IPS DF 6.9 (cell line): Measurements from ENCODE around the gene RGS7.
"Not testable (repeated sequence)": the region's sequence is repeated elsewhere in the genome, so short reads cannot be mapped to it uniquely, and the experiment has no call there.

Source experiments
- DNase-seq: peaks from one replicate; pipeline ENCODE4 v3.0.0-alpha.2; 2013; ENCODE audit warnings: low read depth, low spot score
- H3K27ac ChIP-seq: one replicate; pipeline ENCODE4 v1.5.1; 2013; ENCODE audit warnings: low read length, control low read depth
- H3K27me3 ChIP-seq: 2 replicates; pipeline ENCODE4 v1.6.1; 2013; ENCODE audit warnings: mild to moderate bottlenecking, low read length; ENCODE audit not compliant: control insufficient read depth, insufficient read depth
- H3K36me3 ChIP-seq: 2 replicates; pipeline ENCODE4 v1.6.1; 2013; ENCODE audit warnings: low read length; ENCODE audit not compliant: control insufficient read depth, insufficient read depth
- H3K4me1 ChIP-seq: 2 replicates; pipeline ENCODE4 v1.6.1; 2013; ENCODE audit warnings: low read length; ENCODE audit not compliant: control insufficient read depth, insufficient read depth
- H3K4me3 ChIP-seq: 2 replicates; pipeline ENCODE4 v1.5.1; 2013; ENCODE audit warnings: mild to moderate bottlenecking, low read length
- H3K9me3 ChIP-seq: 2 replicates; pipeline ENCODE4 v1.6.1; 2013; ENCODE audit warnings: low read length, inconsistent platforms; ENCODE audit not compliant: control insufficient read depth, insufficient read depth
- WGBS: extraction: QIAGEN DNeasy Blood & Tissue Kit; methylation state at CpG from one replicate; pipeline ENCODE4 v1.1.7; 2013; ENCODE audit warnings: mixed read lengths, missing lambda C conversion rate; ENCODE audit not compliant: insufficient read length, insufficient coverage; 5-methylcytosine and 5-hydroxymethylcytosine counted together

Gene RGS7

GRCh38 chr1:240792915-240793529 is 564.0 kb downstream of the RGS7 start:
- Histone ChIP-seq H3K4me1 (no peaks in the 10 kb centered on the region), H3K4me3 (no peak overlapping the region), H3K27ac (no peak overlapping the region), H3K9me3 (no peaks in the 10 kb centered on the region), H3K27me3 (no peaks in the 10 kb centered on the region), H3K36me3 (no peaks in the 10 kb centered on the region)
- no peak for DNase-seq
- no CpG with 5 or more reads among the region's 5 CpGs for WGBS

GRCh38 chr1:240790856-240791255 is 566.1 kb downstream of the RGS7 start:
- no peaks in the 10 kb centered on the region for H3K27me3 ChIP-seq
- no peaks in the 10 kb centered on the region for H3K9me3 ChIP-seq
- no peak overlapping the region for H3K27ac ChIP-seq
- DNase-seq: no peak
- H3K36me3 ChIP-seq: no peaks in the 10 kb centered on the region
- no peaks in the 10 kb centered on the region for H3K4me1 ChIP-seq
- no peak overlapping the region for H3K4me3 ChIP-seq

GRCh38 chr1:240786880-240787279 is 570.1 kb downstream of the RGS7 start:
- no peak overlapping the region for H3K4me3 ChIP-seq
- H3K36me3 ChIP-seq: no peaks in the 10 kb centered on the region
- DNase-seq: no peak
- no peaks in the 10 kb centered on the region for H3K9me3 ChIP-seq
- H3K27ac ChIP-seq: no peak overlapping the region
- H3K27me3 ChIP-seq: no peaks in the 10 kb centered on the region
- no peaks in the 10 kb centered on the region for H3K4me1 ChIP-seq
- no CpG with 5 or more reads among the region's 1 CpG for WGBS

- no peak for DNase-seq
- Histone ChIP-seq H3K36me3 (no peaks in the 10 kb centered on the region), H3K27me3 (no peaks in the 10 kb centered on the region), H3K4me1 (no peaks in the 10 kb centered on the region), H3K4me3 (no peak overlapping the region), H3K27ac (no peak overlapping the region), H3K9me3 (no peaks in the 10 kb centered on the region)
- WGBS: no CpG with 5 or more reads among the region's 2 CpGs
These were observed 572.2 kb downstream of the RGS7 start for GRCh38 chr1:240784776-240785175.

GRCh38 chr1:240783728-240784137 is 573.3 kb downstream of the RGS7 start:
- not testable (repeated sequence) for H3K27me3 ChIP-seq, H3K4me3 ChIP-seq, H3K9me3 ChIP-seq, H3K4me1 ChIP-seq, H3K27ac ChIP-seq, DNase-seq, H3K36me3 ChIP-seq
- WGBS: no CpG with 5 or more reads among the region's 7 CpGs

- Histone ChIP-seq H3K9me3 (no peaks in the 10 kb centered on the region), H3K36me3 (no peaks in the 10 kb centered on the region), H3K4me1 (0 out of 2 replicates have a peak, but pooled peaks cover 1% of the 10 kb centered on the region), H3K4me3 (no peak overlapping the region), H3K27ac (no peak overlapping the region), H3K27me3 (no peaks in the 10 kb centered on the region)
- 100% methylated on average over 1 of the region's 2 CpGs for WGBS
- DNase-seq: no peak
These were observed 580.8 kb downstream of the RGS7 start for GRCh38 chr1:240776237-240776636.

- no peaks in the 10 kb centered on the region for H3K36me3 ChIP-seq
- WGBS: no CpG with 5 or more reads among the region's 3 CpGs
- no peaks in the 10 kb centered on the region for H3K27me3 ChIP-seq
- DNase-seq: no peak
- H3K27ac ChIP-seq: no peak overlapping the region
- H3K9me3 ChIP-seq: no peaks in the 10 kb centered on the region
- no peak overlapping the region for H3K4me3 ChIP-seq
- H3K4me1 ChIP-seq: 0 out of 2 replicates have a peak, but pooled peaks cover 1% of the 10 kb centered on the region
These were observed 584.9 kb downstream of the RGS7 start for GRCh38 chr1:240772131-240772530.

GRCh38 chr1:240771450-240771849 is 585.6 kb downstream of the RGS7 start:
- WGBS: no CpG with 5 or more reads among the region's 16 CpGs
- Histone ChIP-seq H3K27me3 (no peaks in the 10 kb centered on the region), H3K4me3 (no peak overlapping the region), H3K36me3 (no peaks in the 10 kb centered on the region), H3K4me1 (0 out of 2 replicates have a peak, but pooled peaks cover 1% of the 10 kb centered on the region), H3K9me3 (no peaks in the 10 kb centered on the region), H3K27ac (no peak overlapping the region)
- DNase-seq: no peak

GRCh38 chr1:240768979-240769378 is 588.0 kb downstream of the RGS7 start:
- DNase-seq: no peak
- H3K27me3 ChIP-seq: no peaks in the 10 kb centered on the region

GRCh38 chr1:240766831-240767230 is 590.2 kb downstream of the RGS7 start:
- no peaks in the 10 kb centered on the region for H3K36me3 ChIP-seq
- H3K27ac ChIP-seq: no peak overlapping the region
- H3K9me3 ChIP-seq: no peaks in the 10 kb centered on the region
- no peaks in the 10 kb centered on the region for H3K27me3 ChIP-seq
- 0 out of 2 replicates have a peak, but pooled peaks cover 2% of the 10 kb centered on the region for H3K4me1 ChIP-seq
- no peak overlapping the region for H3K4me3 ChIP-seq
- DNase-seq: no peak

More at GRCh38 chr1:240768979-240769378, 588.0 kb downstream of the RGS7 start:
- Histone ChIP-seq H3K4me3 (no peak overlapping the region), H3K4me1 (0 out of 2 replicates have a peak, but pooled peaks cover 3% of the 10 kb centered on the region), H3K9me3 (no peaks in the 10 kb centered on the region), H3K36me3 (no peaks in the 10 kb centered on the region), H3K27ac (no peak overlapping the region)
- no CpG with 5 or more reads among the region's 4 CpGs for WGBS

GRCh38 chr1:240765732-240766363 is 591.2 kb downstream of the RGS7 start:
- no peak overlapping the region for H3K27ac ChIP-seq
- no CpG with 5 or more reads among the region's 5 CpGs for WGBS

More at GRCh38 chr1:240765732-240766363, 591.2 kb downstream of the RGS7 start:
- Histone ChIP-seq H3K27me3 (no peaks in the 10 kb centered on the region), H3K4me1 (0 out of 2 replicates have a peak, but pooled peaks cover 2% of the 10 kb centered on the region), H3K9me3 (no peaks in the 10 kb centered on the region), H3K36me3 (no peaks in the 10 kb centered on the region), H3K4me3 (no peak overlapping the region)
- DNase-seq: no peak
